ENCODE results near the gene ZXDA.
"Not testable (repeated sequence)": the region's sequence is repeated elsewhere in the genome, so short reads cannot be mapped to it uniquely, and the experiment has no call there.

The ZXDA gene

GRCh38 chrX:57915680-57916079 lies 5.4 kb upstream of the ZXDA start:
- no peak overlapping the region for H3K9ac ChIP-seq (ENCODE audit: low read depth, low read length, poor library complexity, severe bottlenecking)
- no peaks in the 10 kb centered on the region for H3K4me1 ChIP-seq (ENCODE audit: insufficient read depth, low read length, poor library complexity, severe bottlenecking)
- H3K4me2 ChIP-seq (ENCODE audit: low read depth, low read length, poor library complexity, severe bottlenecking) = no peak overlapping the region
- H3K9me2 ChIP-seq (replicated peaks; ENCODE audit: low read depth, low read length) = no peaks in the 10 kb centered on the region
- TF ChIP-seq CTCF (conservative IDR thresholded peaks at IDR 0.05; ENCODE audit: low read length) = no peak
- no peak for TF ChIP-seq EZH2phosphoT487 (IDR thresholded peaks at IDR 0.05; ENCODE audit: borderline replicate concordance)
- no peaks in the 10 kb centered on the region for H3F3A ChIP-seq (ENCODE audit: low read depth)
- H4K20me1 ChIP-seq (ENCODE audit: insufficient read depth, low read length, poor library complexity, severe bottlenecking) = no peaks in the 10 kb centered on the region
- no peaks in the 10 kb centered on the region for H3K9me3 ChIP-seq (ENCODE audit: insufficient read depth, low read depth, low read length)
- H2AFZ ChIP-seq (ENCODE audit: low read length) = no peak overlapping the region
- no peaks in the 10 kb centered on the region for H3K36me3 ChIP-seq (ENCODE audit: insufficient read depth, low read length)
- H3K79me2 ChIP-seq (ENCODE audit: insufficient read depth, low read length) = no peaks in the 10 kb centered on the region
- H3K27me3 ChIP-seq (ENCODE audit: insufficient read depth, low read length, poor library complexity, severe bottlenecking) = no peaks in the 10 kb centered on the region
- no peak overlapping the region for H3K4me3 ChIP-seq (ENCODE audit: low read length, poor library complexity, severe bottlenecking)

GRCh38 chrX:57909595-57910286 lies 517 bp downstream of the ZXDA start:
- not testable (repeated sequence) for H3K79me2 ChIP-seq (ENCODE audit: insufficient read depth, low read length); H3K9ac ChIP-seq (ENCODE audit: low read depth, low read length, poor library complexity, severe bottlenecking); H3K9me2 ChIP-seq (replicated peaks; ENCODE audit: low read depth, low read length); H3K36me3 ChIP-seq (ENCODE audit: insufficient read depth, low read length); H4K20me1 ChIP-seq (ENCODE audit: insufficient read depth, low read length, poor library complexity, severe bottlenecking); H3K27me3 ChIP-seq (ENCODE audit: insufficient read depth, low read length, poor library complexity, severe bottlenecking); H3F3A ChIP-seq (ENCODE audit: low read depth); H2AFZ ChIP-seq (ENCODE audit: low read length); H3K9me3 ChIP-seq (ENCODE audit: insufficient read depth, low read depth, low read length)
- Histone ChIP-seq H3K4me2 (ENCODE audit: low read depth, low read length, poor library complexity, severe bottlenecking) (peak overlapping the region; percentile 54), H3K4me3 (ENCODE audit: low read length, poor library complexity, severe bottlenecking) (peak overlapping the region; percentile 74), H3K4me1 (ENCODE audit: insufficient read depth, low read length, poor library complexity, severe bottlenecking) (peaks cover 15% of the 10 kb centered on the region)

GRCh38 chrX:57908972-57909594 lies 1.2 kb downstream of the ZXDA start:
- peak overlapping the region; percentile 74 for H3K4me3 ChIP-seq (ENCODE audit: low read length, poor library complexity, severe bottlenecking)
- H3K9ac ChIP-seq (ENCODE audit: low read depth, low read length, poor library complexity, severe bottlenecking) = not testable (repeated sequence)

GRCh38 chrX:57906790-57907189 lies 3.5 kb downstream of the ZXDA start:
- peak overlapping the region; percentile 62 for H3K4me3 ChIP-seq (ENCODE audit: low read length, poor library complexity, severe bottlenecking)
- H4K20me1 ChIP-seq (ENCODE audit: insufficient read depth, low read length, poor library complexity, severe bottlenecking) = no peaks in the 10 kb centered on the region
- peaks cover 15% of the 10 kb centered on the region for H3K4me1 ChIP-seq (ENCODE audit: insufficient read depth, low read length, poor library complexity, severe bottlenecking)
- no peaks in the 10 kb centered on the region for H3K36me3 ChIP-seq (ENCODE audit: insufficient read depth, low read length)
- no peak overlapping the region for H3K9ac ChIP-seq (ENCODE audit: low read depth, low read length, poor library complexity, severe bottlenecking)
- H3K9me2 ChIP-seq (replicated peaks; ENCODE audit: low read depth, low read length) = no peaks in the 10 kb centered on the region
- no peaks in the 10 kb centered on the region for H3F3A ChIP-seq (ENCODE audit: low read depth)
- H3K4me2 ChIP-seq (ENCODE audit: low read depth, low read length, poor library complexity, severe bottlenecking) = peak overlapping the region; percentile 79
- no peak overlapping the region for H2AFZ ChIP-seq (ENCODE audit: low read length)
- TF ChIP-seq EZH2phosphoT487 (IDR thresholded peaks at IDR 0.05; ENCODE audit: borderline replicate concordance) (no peak), CTCF (conservative IDR thresholded peaks at IDR 0.05; ENCODE audit: low read length) (no peak)
- no peaks in the 10 kb centered on the region for H3K9me3 ChIP-seq (ENCODE audit: insufficient read depth, low read depth, low read length)
- H3K79me2 ChIP-seq (ENCODE audit: insufficient read depth, low read length) = 0 out of 2 replicates have a peak, but pooled peaks cover 6% of the 10 kb centered on the region
- no peaks in the 10 kb centered on the region for H3K27me3 ChIP-seq (ENCODE audit: insufficient read depth, low read length, poor library complexity, severe bottlenecking)

More at GRCh38 chrX:57908972-57909594, 1.2 kb downstream of the ZXDA start:
- H3K9me2 ChIP-seq (replicated peaks; ENCODE audit: low read depth, low read length); H3K27me3 ChIP-seq (ENCODE audit: insufficient read depth, low read length, poor library complexity, severe bottlenecking); H3K79me2 ChIP-seq (ENCODE audit: insufficient read depth, low read length); H3F3A ChIP-seq (ENCODE audit: low read depth); H3K36me3 ChIP-seq (ENCODE audit: insufficient read depth, low read length); H2AFZ ChIP-seq (ENCODE audit: low read length); H4K20me1 ChIP-seq (ENCODE audit: insufficient read depth, low read length, poor library complexity, severe bottlenecking); H3K9me3 ChIP-seq (ENCODE audit: insufficient read depth, low read depth, low read length): not testable (repeated sequence)
- Histone ChIP-seq H3K4me1 (ENCODE audit: insufficient read depth, low read length, poor library complexity, severe bottlenecking) (peaks cover 15% of the 10 kb centered on the region), H3K4me2 (ENCODE audit: low read depth, low read length, poor library complexity, severe bottlenecking) (peak overlapping the region; percentile 54)

All from Loucy (cell line).